GM12891 (cell line): ENCODE measurements around the gene TSSC4.

Source experiments
- POLR2A ChIP-seq: IDR thresholded peaks from 2 replicates; pipeline ENCODE4 v1.6.1; 2011; ENCODE audit warnings: low read depth, low read length, control low read depth
- POLR2AphosphoS5 ChIP-seq: IDR thresholded peaks from 2 replicates; pipeline ENCODE4 v1.6.1; 2011; ENCODE audit warnings: low read depth, low read length, control low read depth

DNA sequence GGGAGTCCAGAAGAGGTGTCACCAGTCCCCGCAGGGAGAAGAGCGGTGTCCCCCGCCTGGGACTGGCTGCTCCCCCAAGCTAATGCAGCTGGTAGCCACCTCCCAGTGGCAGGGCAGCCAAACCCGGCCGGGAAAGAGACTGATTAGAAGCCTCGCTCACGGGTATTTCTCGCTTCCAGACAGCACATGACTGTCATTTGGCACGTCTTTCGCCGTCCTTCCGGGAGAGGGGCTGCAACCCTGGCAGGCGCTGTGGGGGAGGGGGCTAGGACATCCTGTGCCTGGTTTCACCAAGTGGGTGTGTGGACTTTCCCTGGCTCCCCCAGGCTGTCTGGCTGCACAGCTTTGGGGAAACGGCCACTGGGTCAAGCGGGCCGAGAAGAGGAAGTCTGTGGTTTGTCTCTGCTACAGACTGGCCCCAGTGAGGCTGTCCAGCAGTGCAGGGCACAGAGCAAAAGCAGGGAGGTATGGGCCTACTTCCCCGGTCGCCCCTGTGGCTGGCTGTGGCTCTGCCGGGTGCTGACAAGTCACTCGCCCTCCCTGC is 19.7 kb upstream of the TSSC4 start:
- no peak for TF ChIP-seq POLR2A
- peak; percentile 50; the same call in 1 of the 2 replicates for TF ChIP-seq POLR2AphosphoS5
